NOMO-1 treated with dmso at 0.1 percent for 144 hours (cell line): Measurements from ENCODE around the gene TWIST2.

Experiments used
- DNase-seq: peaks from one replicate; lab custom pipeline; 2025; ENCODE audit not compliant: unreplicated experiment; lab: John Stamatoyannopoulos, UW

Gene TWIST2

GRCh38 chr2:238888781-238889180 lies 40.9 kb downstream of the TWIST2 start:
- DNase-seq: no peak

- DNase-seq: no peak
Measured at GRCh38 chr2:238890131-238890530, 42.2 kb downstream of the TWIST2 start.

DNA sequence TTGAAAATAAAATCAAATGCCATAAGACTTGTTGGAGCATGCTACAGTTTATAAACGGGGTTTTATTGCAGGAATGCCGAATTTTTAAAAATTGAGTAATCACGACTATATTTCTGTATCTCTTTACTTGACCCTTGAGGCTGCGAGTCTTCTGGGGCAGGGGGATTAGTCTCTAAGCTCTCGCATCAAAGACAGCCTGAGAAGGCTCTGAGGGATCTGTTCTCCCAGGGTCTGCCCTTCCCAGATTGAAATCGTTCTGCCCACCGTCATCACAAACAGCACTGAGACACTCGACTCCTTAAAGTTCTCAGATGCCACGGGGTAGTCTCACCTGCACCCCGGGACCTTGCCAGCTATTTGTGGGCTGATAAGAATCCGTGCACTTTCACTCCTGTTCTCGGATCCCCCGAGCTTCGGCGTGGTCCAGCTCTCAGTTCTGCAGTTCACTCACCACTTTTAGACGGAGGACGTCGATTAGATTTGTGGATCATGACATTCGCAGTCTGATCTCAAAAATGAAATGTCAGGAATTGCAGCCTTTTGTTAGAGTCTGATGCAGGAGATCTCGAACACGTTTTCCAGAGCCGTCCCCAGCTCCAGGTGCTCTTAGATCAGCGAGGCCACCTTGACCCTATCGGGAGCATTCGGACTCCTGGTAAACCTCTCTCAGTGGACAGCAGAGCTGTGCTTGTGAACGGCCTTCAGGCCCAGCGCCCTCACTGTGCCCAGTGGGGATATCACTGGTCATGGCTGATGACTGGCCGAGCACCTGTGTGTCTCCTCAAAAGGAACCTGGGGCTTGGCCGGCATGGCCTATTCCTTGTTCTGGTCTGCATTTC lies 43.0 kb downstream of the TWIST2 start:
- no peak for DNase-seq

DNA sequence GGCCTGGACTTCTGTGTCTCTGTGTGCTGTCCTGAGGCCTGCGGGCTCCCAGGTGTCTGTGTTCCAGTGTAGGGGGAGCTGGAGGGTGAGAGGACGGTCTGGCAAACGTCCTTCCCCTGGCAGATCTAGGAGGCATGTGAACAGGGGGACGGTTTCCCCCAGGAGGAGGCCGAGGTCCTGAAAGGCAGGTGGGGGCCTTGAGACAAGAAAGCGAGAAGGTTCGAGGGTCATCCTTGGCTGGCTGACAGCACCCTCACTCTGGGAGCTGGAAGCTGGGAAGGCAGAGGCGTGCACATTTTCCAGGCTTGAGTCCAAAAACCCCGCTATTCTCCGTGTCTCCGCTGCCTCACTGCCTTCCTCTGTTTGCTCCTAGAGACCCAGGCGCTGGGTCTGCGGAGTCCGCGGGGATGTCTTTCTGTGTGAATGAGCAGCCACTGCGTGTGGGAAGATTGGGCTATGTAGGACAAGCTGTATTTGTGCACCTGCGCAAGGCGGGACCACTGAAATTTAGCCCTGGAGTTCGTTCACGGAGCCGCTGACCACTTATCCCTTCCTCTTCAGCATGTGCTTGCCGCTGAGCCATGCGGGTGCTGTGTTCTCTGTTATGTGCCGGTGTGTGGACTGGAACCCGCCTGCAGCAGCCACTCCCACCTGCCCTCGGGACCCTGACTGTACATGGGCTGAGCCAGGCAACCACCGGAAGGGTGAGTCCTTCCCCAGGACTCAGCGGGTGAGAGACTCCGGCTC lies 43.7 kb downstream of the TWIST2 start:
- DNase-seq: no peak

DNA sequence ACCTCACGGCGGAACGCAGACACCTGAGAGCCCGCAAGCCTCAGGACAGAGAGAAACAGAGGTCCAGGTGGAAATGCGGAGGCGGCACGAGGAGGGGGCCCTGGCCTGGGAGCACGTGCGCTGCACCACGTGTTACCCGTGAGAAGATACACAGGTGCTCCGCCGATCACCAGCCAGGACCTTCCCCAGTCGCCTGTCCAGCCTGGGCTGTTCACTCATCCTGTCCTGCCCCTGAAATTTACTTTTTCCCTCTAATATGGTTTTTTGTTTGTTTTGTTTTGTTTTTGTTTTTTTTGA lies 44.3 kb downstream of the TWIST2 start:
- no peak for DNase-seq

GRCh38 chr2:238892796-238893195 lies 44.9 kb downstream of the TWIST2 start:
- DNase-seq: no peak

- DNase-seq: no peak
Measured at GRCh38 chr2:238893349-238894000, 45.6 kb downstream of the TWIST2 start.

DNA sequence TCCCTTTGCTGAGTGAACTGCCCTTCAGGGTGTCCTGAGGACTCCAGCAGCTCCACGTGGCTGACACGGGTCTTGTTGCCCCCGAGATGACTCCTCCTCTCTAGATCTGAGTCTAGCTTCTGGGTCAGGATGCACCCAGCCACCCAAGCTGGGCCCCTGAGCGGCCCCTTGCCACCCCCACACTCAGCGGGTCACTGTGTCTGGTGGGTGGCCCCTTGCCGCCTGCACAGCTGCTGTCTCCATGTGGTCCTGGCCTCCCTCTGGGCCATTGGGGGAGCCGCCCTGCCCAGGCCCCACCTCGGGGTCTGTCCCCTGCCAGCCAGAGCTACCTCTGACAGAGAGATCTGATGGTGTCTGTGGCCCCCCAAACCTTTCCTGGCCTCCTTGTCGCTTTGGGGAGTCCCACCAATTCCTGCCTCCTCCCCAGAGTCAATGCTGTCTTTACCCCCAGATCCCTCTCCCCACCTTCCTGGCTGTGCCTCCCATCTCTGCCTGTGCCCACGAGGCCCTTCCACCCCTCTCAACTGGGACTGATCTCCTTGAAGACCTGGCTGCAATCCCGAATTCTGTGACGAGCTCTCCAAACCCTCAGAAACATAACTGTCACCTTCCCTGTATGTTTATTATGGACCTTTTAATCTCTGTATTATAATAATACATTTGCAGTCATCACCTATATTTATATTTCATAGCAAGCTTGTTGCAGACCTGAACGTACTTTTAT lies 46.5 kb downstream of the TWIST2 start:
- DNase-seq: no peak

DNA sequence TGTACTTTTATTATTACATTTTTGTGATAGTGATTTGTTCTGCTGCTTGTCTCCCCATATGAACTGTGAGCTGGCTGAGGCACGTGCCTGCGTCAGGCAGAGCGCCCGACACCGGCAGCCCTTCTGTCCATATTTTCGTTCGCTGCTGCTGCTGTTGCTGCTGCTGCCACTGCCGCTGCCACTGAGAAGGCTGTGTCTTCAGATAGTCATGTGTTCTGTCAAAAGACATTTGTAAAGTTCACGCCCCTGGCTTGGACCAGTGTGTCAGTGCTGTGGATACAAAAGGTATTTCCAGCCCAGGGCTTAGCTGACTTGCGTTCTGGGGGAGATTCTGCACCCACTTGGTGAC lies 47.0 kb downstream of the TWIST2 start:
- DNase-seq: no peak

- DNase-seq: no peak
Measured at GRCh38 chr2:238895361-238895882, 47.5 kb downstream of the TWIST2 start.

GRCh38 chr2:238895891-238896600 lies 48.2 kb downstream of the TWIST2 start:
- DNase-seq: no peak

GRCh38 chr2:238896641-238897040 lies 48.8 kb downstream of the TWIST2 start:
- no peak for DNase-seq

DNA sequence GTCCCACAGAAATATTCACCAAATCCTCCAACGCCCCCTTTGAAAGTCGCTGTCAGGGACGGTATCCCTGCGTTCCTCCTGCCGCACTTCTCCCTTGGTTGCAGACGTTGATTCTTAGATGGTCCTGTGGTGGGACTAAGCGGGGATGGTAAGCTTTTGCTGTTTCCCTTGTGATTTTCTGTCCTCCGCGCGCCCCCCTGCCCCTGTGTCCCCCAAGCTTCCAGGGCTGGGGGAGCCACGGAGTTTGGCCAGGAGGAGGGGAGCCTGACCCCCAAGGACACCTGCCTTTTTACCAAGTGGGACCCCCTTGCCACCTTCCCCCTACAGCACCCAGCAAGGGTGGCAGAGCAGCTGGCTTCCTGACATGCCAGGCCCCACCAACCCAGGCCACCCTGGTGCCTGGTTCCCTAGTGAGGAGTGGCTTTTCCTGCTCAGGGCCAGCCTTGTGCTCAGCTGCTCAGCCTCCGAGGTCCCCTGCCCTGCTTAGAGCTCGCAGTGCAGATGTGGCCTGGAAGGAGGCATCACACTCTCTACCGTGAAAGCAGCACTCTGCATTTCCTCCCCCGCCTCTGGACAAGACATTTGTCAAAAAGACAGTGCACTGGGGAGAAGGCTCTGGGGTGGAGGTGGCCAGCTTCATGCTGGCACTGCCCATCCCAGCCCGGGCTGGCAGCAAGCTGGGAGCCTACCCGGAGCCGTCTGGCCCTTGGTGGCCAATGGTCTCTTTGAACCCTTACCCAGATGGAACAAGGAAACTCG lies 49.4 kb downstream of the TWIST2 start:
- no peak for DNase-seq

GRCh38 chr2:238897911-238898311 lies 50.0 kb downstream of the TWIST2 start:
- no peak for DNase-seq

DNA sequence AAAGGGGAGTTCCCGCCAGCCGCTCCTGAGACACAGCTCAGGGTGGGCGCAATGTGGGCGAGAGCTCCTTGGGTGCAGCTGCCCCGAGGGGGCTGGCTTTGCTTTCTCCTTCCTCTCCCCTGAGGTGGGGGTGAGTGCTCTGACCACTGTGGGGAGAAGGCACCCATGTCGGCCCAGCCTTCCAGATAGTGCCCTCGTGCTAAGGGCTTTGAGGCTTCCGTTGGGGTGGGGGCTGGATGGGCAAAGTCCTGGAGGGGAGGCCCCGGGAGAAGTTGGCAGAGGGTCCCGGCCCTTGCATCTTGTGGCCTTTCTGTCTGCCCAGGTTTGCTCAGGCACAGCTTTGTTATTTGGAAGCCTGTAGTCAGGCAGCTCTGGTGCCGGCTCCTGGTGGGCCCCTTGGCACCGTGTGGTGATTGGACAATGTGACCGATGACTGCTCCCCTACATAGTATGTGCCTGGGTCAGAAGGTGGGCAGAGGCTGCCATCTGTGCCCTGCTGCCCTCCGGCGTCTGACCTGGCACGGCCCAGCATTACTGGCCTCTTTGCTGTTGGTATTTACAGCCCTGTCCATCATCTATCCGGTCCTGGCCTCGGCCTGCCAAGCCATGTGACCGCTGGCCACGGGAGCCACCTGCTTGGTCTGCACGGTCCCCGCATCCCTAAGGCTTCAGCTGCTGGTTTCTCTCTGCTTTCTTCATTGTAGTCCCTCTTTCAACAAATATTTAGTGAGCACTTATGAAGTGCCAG lies 50.8 kb downstream of the TWIST2 start:
- no peak for DNase-seq

DNA sequence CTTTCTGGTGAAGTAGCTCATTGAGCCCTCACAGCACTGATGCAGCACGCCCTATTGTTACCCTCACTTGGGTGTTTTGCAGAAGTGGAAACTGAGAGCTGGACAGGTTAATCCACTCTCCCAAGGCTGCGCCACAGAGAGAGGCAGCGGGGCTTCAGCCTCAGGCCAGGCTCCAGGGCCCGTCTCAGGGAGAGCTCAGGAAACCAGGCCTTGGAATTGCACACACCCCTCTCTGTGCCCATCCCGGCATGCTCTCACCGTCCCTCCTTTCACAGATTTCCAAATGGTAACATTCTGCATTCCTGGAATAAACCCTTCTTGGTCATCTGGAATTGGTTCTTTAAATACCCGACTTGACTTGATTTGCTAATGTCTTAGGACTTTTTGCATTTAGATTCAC lies 51.5 kb downstream of the TWIST2 start:
- no peak for DNase-seq

GRCh38 chr2:238900511-238900910 lies 52.6 kb downstream of the TWIST2 start:
- no peak for DNase-seq

DNA sequence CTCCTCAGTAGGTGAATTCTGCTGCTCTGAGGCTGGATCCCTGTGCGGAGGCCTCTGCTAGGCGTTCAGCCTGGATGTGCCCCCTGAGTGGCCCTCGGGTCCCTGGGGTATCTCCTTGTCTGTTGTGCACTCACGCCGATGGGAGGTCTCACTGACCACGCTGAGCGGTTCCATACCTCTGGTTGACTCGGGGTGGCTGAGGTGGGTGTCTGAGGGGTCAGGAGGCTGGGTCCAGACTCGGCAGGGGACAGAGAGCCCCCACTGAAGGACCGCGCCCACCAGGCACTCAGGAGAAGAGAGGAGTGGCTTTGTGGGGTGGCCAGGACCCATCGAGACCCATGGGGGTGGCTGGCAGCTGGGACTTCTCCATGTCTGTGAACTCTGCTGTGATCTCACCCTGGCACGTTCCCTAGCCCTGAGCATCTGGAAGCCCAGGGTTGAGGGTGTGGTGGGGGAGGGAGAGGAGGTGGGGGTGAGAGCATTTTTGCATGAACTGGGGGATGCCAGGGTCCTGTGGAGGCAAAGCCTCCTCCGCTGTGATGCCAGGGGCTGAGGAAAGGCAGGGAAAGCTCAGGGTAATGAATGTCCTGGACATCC lies 53.7 kb downstream of the TWIST2 start:
- DNase-seq: no peak

- no peak for DNase-seq
Measured at GRCh38 chr2:238902285-238902684, 54.4 kb downstream of the TWIST2 start.
